ENCODE measurements around the gene CYP26A1.

DNA sequence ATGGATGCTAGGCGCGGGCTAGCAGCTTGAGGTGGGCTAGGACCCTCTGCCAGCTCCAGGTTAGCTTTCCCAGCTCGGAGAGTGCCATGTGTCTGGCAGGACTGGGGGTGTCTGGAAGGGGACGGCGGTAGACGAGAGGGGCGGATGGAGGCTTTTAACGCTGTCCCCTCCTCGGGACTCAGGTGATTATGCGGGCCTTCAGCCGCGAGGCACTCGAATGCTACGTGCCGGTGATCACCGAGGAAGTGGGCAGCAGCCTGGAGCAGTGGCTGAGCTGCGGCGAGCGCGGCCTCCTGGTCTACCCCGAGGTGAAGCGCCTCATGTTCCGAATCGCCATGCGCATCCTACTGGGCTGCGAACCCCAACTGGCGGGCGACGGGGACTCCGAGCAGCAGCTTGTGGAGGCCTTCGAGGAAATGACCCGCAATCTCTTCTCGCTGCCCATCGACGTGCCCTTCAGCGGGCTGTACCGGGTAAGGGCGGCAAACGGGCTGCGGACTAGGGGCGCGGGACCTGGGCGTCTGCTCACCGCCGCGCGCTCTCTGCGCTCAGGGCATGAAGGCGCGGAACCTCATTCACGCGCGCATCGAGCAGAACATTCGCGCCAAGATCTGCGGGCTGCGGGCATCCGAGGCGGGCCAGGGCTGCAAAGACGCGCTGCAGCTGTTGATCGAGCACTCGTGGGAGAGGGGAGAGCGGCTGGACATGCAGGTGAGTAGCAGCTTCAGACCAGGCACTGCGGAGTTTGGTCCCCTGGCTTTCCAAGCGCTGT, 1.1 kb downstream of the CYP26A1 start:
- TF ChIP-seq, protein P1, sequence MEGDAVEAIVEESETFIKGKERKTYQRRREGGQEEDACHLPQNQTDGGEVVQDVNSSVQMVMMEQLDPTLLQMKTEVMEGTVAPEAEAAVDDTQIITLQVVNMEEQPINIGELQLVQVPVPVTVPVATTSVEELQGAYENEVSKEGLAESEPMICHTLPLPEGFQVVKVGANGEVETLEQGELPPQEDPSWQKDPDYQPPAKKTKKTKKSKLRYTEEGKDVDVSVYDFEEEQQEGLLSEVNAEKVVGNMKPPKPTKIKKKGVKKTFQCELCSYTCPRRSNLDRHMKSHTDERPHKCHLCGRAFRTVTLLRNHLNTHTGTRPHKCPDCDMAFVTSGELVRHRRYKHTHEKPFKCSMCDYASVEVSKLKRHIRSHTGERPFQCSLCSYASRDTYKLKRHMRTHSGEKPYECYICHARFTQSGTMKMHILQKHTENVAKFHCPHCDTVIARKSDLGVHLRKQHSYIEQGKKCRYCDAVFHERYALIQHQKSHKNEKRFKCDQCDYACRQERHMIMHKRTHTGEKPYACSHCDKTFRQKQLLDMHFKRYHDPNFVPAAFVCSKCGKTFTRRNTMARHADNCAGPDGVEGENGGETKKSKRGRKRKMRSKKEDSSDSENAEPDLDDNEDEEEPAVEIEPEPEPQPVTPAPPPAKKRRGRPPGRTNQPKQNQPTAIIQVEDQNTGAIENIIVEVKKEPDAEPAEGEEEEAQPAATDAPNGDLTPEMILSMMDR (conservative IDR thresholded peaks at IDR 0.05 in 1 of 2, IDR thresholded peaks at IDR 0.05 in 1 of 2; ENCODE audit: extremely low read depth in 1 of 2, insufficient read depth in 1 of 2, low read depth in 1 of 2, low read length in 2 of 2): no peak
- TF ChIP-seq EZH2 (IDR thresholded peaks at IDR 0.05; ENCODE audit: borderline replicate concordance, low read length): peak; percentile 87
